Stimulated activated CD4-positive, alpha-beta T cell treated with anti-CD3 and anti-CD28 coated beads, Interleukin-15, amount 100 ng/mL, for 24 hours (primary cell): Measurements from ENCODE around the gene CACNG6.

ENCODE experiments used
- DNase-seq: peaks from one replicate; pipeline ENCODE4 v3.0.0-alpha.2; 2020

CACNG6 gene

DNA sequence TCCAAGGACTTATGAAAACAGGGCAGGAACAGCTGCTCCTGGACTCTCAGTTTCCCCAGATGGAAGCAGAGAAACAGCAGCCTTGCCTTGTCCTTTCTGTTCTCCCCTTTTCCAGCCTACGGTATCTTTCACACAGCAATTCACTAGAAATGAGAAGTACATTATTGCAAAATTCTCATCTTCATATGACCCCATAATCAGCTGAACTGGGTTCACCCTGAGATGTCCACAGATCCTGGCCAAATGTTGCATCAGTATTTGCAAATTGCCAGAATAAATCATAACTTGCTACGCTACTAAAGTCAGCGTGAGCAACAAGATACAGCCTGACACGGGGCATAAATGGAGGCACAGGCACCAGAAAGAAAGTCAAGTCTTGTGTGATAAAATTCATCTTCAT lies 56.2 kb downstream of the CACNG6 start:
- no peak for DNase-seq
